HG03039 (cell line): ENCODE measurements around the gene ADAM33.

Experiments
- ATAC-seq: cut with Tn5 transposase; IDR thresholded peaks from one replicate; pipeline ENCODE4 v1.9.1; 2021; ENCODE audit warnings: mild to moderate bottlenecking, moderate library complexity; ENCODE audit not compliant: unreplicated experiment

Gene ADAM33

GRCh38 chr20:3647473-3647872 is 34.3 kb downstream of the ADAM33 start:
- no peak for ATAC-seq

- ATAC-seq: no peak
Measured at GRCh38 chr20:3646651-3647050, 35.2 kb downstream of the ADAM33 start.

GRCh38 chr20:3646067-3646440 is 35.8 kb downstream of the ADAM33 start:
- no peak for ATAC-seq

GRCh38 chr20:3645309-3646066 is 36.3 kb downstream of the ADAM33 start:
- ATAC-seq: no peak

GRCh38 chr20:3640259-3640658 is 41.6 kb downstream of the ADAM33 start:
- no peak for ATAC-seq

GRCh38 chr20:3635346-3635745 is 46.5 kb downstream of the ADAM33 start:
- ATAC-seq: no peak

GRCh38 chr20:3633913-3634478 is 47.8 kb downstream of the ADAM33 start:
- no peak for ATAC-seq

- no peak for ATAC-seq
Measured at GRCh38 chr20:3632311-3633004, 49.4 kb downstream of the ADAM33 start.

- ATAC-seq: no peak
Measured at GRCh38 chr20:3631534-3631933, 50.3 kb downstream of the ADAM33 start.

GRCh38 chr20:3630429-3630828 is 51.4 kb downstream of the ADAM33 start:
- ATAC-seq: no peak

- ATAC-seq: no peak
Measured at GRCh38 chr20:3629893-3630292, 51.9 kb downstream of the ADAM33 start.

- no peak for ATAC-seq
Measured at GRCh38 chr20:3628502-3629314, 53.1 kb downstream of the ADAM33 start.

GRCh38 chr20:3627476-3627875 is 54.3 kb downstream of the ADAM33 start:
- no peak for ATAC-seq

GRCh38 chr20:3622406-3622805 is 59.4 kb downstream of the ADAM33 start:
- ATAC-seq: no peak

- ATAC-seq: no peak
Measured at GRCh38 chr20:3621111-3621510, 60.7 kb downstream of the ADAM33 start.
